AG04450 (cell line): ENCODE measurements around the gene LRRC3C. TPM values are rescaled to one million over a fixed set of nuclear protein-coding genes. Genes with fewer than 3 reads are reported as not detected.
"Not testable (repeated sequence)": the region's sequence is repeated elsewhere in the genome, so short reads cannot be mapped to it uniquely, and the experiment has no call there.

Experiments
- CTCF ChIA-PET: fragments of 300-600, 350-600 bp; formaldehyde crosslinking; extraction: SDS; loops from one replicate; lab custom pipeline; 2022; ENCODE audit warnings: antibody characterized with exemption, inconsistent platforms; lab: Charles Lee
- POLR2A ChIA-PET: fragments of 350-600 bp; formaldehyde crosslinking; extraction: SDS; loops from one replicate; lab custom pipeline; 2021; ENCODE audit warnings: antibody characterized with exemption, inconsistent platforms; lab: Yijun Ruan, JAX
- DNase-seq: peaks from one replicate; pipeline ENCODE4 v3.0.0-alpha.2; 2011; ENCODE audit warnings: low read depth, low spot score
- H3K27ac ChIP-seq: one replicate; pipeline ENCODE4 v1.5.1; 2012; ENCODE audit warnings: low read depth, low read length, control low read depth
- H3K27me3 ChIP-seq: one replicate; pipeline ENCODE4 v1.6.0; 2012; ENCODE audit warnings: low read length; ENCODE audit not compliant: control insufficient read depth, insufficient read depth
- H3K4me3 ChIP-seq: 2 replicates; pipeline ENCODE4 v1.5.1; 2011; ENCODE audit warnings: mild to moderate bottlenecking, low read depth, low read length, control low read depth
- H3K9me3 ChIP-seq: 2 replicates; pipeline ENCODE4 v1.5.1; 2012; ENCODE audit warnings: low read length; ENCODE audit not compliant: control insufficient read depth, insufficient read depth
- CTCF ChIP-seq: IDR thresholded peaks from 2 replicates; pipeline ENCODE4 v1.5.1; 2011; ENCODE audit warnings: low read depth, low read length, control low read depth, inconsistent platforms
- polyA plus RNA-seq: library from polyadenylated mRNA; depleted of rRNA; stranded (reverse); fragments of >200 nt; gene quantifications from 2 replicates; pipeline ENCODE4 v1.2.3, GENCODE V29; 2011

The LRRC3C gene
- polyA plus RNA-seq, 1 experiment, result not detected

- CTCF ChIA-PET, result no interaction called here
These were observed 19.2 kb downstream of the LRRC3C start for GRCh38 chr17:39946551-39947330.

GRCh38 chr17:39948489-39948828 is 20.9 kb downstream of the LRRC3C start:
- POLR2A ChIA-PET, result not testable (repeated sequence)

More at GRCh38 chr17:39946551-39947330, 19.2 kb downstream of the LRRC3C start:
- peaks cover 5% of the 10 kb centered on the region for H3K27me3 ChIP-seq
- no peak for DNase-seq
- H3K9me3 ChIP-seq, result no peaks in the 10 kb centered on the region
- no peak overlapping the region for H3K27ac ChIP-seq
- POLR2A ChIA-PET, result no interaction called here
- no peak for TF ChIP-seq CTCF
- H3K4me3 ChIP-seq, result no peak overlapping the region

GRCh38 chr17:39949028-39949427 is 21.5 kb downstream of the LRRC3C start:
- Histone ChIP-seq H3K9me3 (no peaks in the 10 kb centered on the region), H3K4me3 (no peak overlapping the region), H3K27ac (no peak overlapping the region), H3K27me3 (peaks cover 7% of the 10 kb centered on the region)
- ChIA-PET CTCF (no interaction called here), POLR2A (no interaction called here)
- no peak for TF ChIP-seq CTCF
- no peak for DNase-seq

More at GRCh38 chr17:39948489-39948828, 20.9 kb downstream of the LRRC3C start:
- H3K4me3 ChIP-seq, H3K27me3 ChIP-seq, H3K27ac ChIP-seq, DNase-seq, H3K9me3 ChIP-seq, CTCF ChIA-PET: not testable (repeated sequence)

- H3K27me3 ChIP-seq, result peaks cover 7% of the 10 kb centered on the region
- TF ChIP-seq CTCF, result no peak
- no peaks in the 10 kb centered on the region for H3K9me3 ChIP-seq
- H3K4me3 ChIP-seq, result no peak overlapping the region
- CTCF ChIA-PET, result no interaction called here
- POLR2A ChIA-PET, result no interaction called here
- H3K27ac ChIP-seq, result no peak overlapping the region
- DNase-seq, result no peak
These were observed 23.4 kb downstream of the LRRC3C start for GRCh38 chr17:39950871-39951348.

GRCh38 chr17:39951924-39952679 is 24.6 kb downstream of the LRRC3C start:
- Histone ChIP-seq H3K4me3 (peak overlapping the region; percentile 56), H3K9me3 (no peaks in the 10 kb centered on the region), H3K27ac (no peak overlapping the region), H3K27me3 (peaks cover 7% of the 10 kb centered on the region)
- POLR2A ChIA-PET, result interaction anchor here (0.7 kb wide), 1 partner anchor 28 kb away, joined by 6 read pairs; the partner anchor contains the start of gene PSMD3
- DNase-seq, result no peak
- CTCF ChIA-PET, result no interaction called here
- no peak for TF ChIP-seq CTCF
